HepG2 (cell line): ENCODE results near the gene SOX8. TPM values are rescaled to one million over a fixed set of nuclear protein-coding genes. Genes with fewer than 3 reads are reported as not detected.

ENCODE experiments used
- ATAC-seq: fragments of 200-7000 bp; cut with Tn5 transposase; 3 replicates; pipeline ENCODE4 v1.9.1; 2020; ENCODE audit warnings: mild to moderate bottlenecking, moderate library complexity
- BruUV-seq: library from RNA; stranded (reverse); fragments of 400-500 nt; replicated peaks from 2 replicates; lab custom pipeline; 2021; lab: Mats Ljungman, UMichigan
- CTCF ChIA-PET: fragments of 300-600 bp; formaldehyde crosslinking; extraction: SDS; loops from one replicate; lab custom pipeline; 2021; ENCODE audit warnings: low total read pairs, inconsistent platforms, low intra/inter-chr PET ratio; lab: Yijun Ruan, JAX
- POLR2A ChIA-PET: fragments of 350-600 bp; sonication (Branson Sonifier 250); formaldehyde crosslinking; loops from one replicate; lab custom pipeline; 2020; ENCODE audit warnings: antibody characterized with exemption, inconsistent platforms; lab: Yijun Ruan, JAX
- DNase-seq: peaks from one replicate; pipeline ENCODE4 v3.0.0-alpha.2; 2015; ENCODE audit warnings: low spot score
- FAIRE-seq: peaks from 3 replicates; lab custom pipeline; 2011; peaks lifted over from hg19 to GRCh38; lab: Jason Lieb, UNC
- H2AFZ ChIP-seq: one replicate; pipeline ENCODE4 v1.6.1; 2011; ENCODE audit warnings: low read length, inconsistent platforms
- H3K27ac ChIP-seq: fragments of 300-600 bp; 3 replicates; pipeline ENCODE4 v1.8.0; 2011; ENCODE audit warnings: mixed run types, mild to moderate bottlenecking, mixed read lengths, low read length, inconsistent platforms; ENCODE audit not compliant: insufficient read depth; ENCODE audit errors: extremely low read length
- H3K27me3 ChIP-seq, 2 experiments: fragments of 200-600 bp in 1 of 2; 2 replicates in 1 of 2; 3 replicates in 1 of 2; pipeline versions ENCODE4 v1.6.0 to v1.8.0; 2011; ENCODE audit warnings: low read length in 2 of 2, mild to moderate bottlenecking in 2 of 2, moderate library complexity in 2 of 2, inconsistent platforms in 1 of 2; ENCODE audit not compliant: insufficient read depth in 2 of 2, control insufficient read depth in 1 of 2
- H3K36me3 ChIP-seq, 2 experiments: fragments of 200-600 bp in 1 of 2; replicated peaks in 1 of 2; 2 replicates in 1 of 2; 3 replicates in 1 of 2; pipeline versions ENCODE4 v1.5.1 to v1.8.0; 2011; ENCODE audit warnings: low read length in 2 of 2, inconsistent platforms in 1 of 2; ENCODE audit not compliant: insufficient read depth in 2 of 2, control insufficient read depth in 1 of 2
- H3K4me1 ChIP-seq: 2 replicates; pipeline ENCODE4 v1.5.1; 2012; ENCODE audit warnings: low read length, inconsistent platforms; ENCODE audit not compliant: insufficient read depth
- H3K4me2 ChIP-seq: 2 replicates; pipeline ENCODE4 v1.6.0; 2011; ENCODE audit warnings: low read depth, low read length, inconsistent platforms
- H3K4me3 ChIP-seq, 3 experiments: fragments of 200-600 bp in 1 of 3; sonication (generic), shearing (Covaris generic) in 1 of 3; replicated peaks in 1 of 3; 2 replicates each; pipeline ENCODE4 v1.5.1; 2011 to 2016; ENCODE audit warnings: low read length in 3 of 3, inconsistent platforms in 2 of 3, low read depth in 2 of 3, mild to moderate bottlenecking in 2 of 3, control low read depth in 1 of 3, mixed read lengths in 1 of 3; ENCODE audit not compliant: insufficient read depth in 1 of 3
- H3K79me2 ChIP-seq: one replicate; pipeline ENCODE4 v1.6.1; 2011; ENCODE audit warnings: low read length, inconsistent platforms; ENCODE audit not compliant: insufficient read depth
- H3K9ac ChIP-seq: 2 replicates; pipeline ENCODE4 v1.6.0; 2011; ENCODE audit warnings: mild to moderate bottlenecking, low read depth, low read length, inconsistent platforms; ENCODE audit not compliant: insufficient read depth
- H3K9me3 ChIP-seq: 2 replicates; pipeline ENCODE4 v1.5.1; 2012; ENCODE audit warnings: mild to moderate bottlenecking, low read length
- H4K20me1 ChIP-seq: 2 replicates; pipeline ENCODE4 v1.6.0; 2011; ENCODE audit warnings: inconsistent platforms, mild to moderate bottlenecking, low read length, moderate library complexity; ENCODE audit not compliant: insufficient read depth
- ETS1 ChIP-seq: sonication (generic); formaldehyde crosslinking; IDR thresholded peaks from 2 replicates; pipeline ENCODE4 v1.4.0; 2020; ENCODE audit warnings: missing genetic modification reagents
- EZH2 ChIP-seq: conservative IDR thresholded peaks from 2 replicates; pipeline ENCODE4 v1.6.1; 2012; ENCODE audit warnings: mild to moderate bottlenecking, low read depth, low read length, moderate library complexity
- KMT2B ChIP-seq: IDR thresholded peaks from 2 replicates; pipeline ENCODE4 v1.6.1; 2016; ENCODE audit warnings: missing genetic modification reagents, missing compliant biosample characterization
- ZNF234 ChIP-seq: sonication (generic); formaldehyde crosslinking; conservative IDR thresholded peaks from 2 replicates; pipeline ENCODE4 v1.5.1; 2020; ENCODE audit warnings: mild to moderate bottlenecking, missing genetic modification reagents
- ZNF292 ChIP-seq: sonication (generic); formaldehyde crosslinking; IDR thresholded peaks from 2 replicates; pipeline ENCODE4 v1.8.1; 2022; ENCODE audit warnings: mild to moderate bottlenecking, low read depth, missing genetic modification reagents, borderline replicate concordance
- ZNF619 ChIP-seq: sonication (generic); formaldehyde crosslinking; IDR thresholded peaks from 2 replicates; pipeline ENCODE4 v1.4.0; 2020; ENCODE audit warnings: mild to moderate bottlenecking, missing genetic modification reagents
- WGBS: methylation state at CpG from one replicate; pipeline ENCODE4 v1.1.6; 2017; ENCODE audit warnings: low lambda C conversion rate; 5-methylcytosine and 5-hydroxymethylcytosine counted together
- in situ Hi-C: cut with HindIII; loops from 2 replicates; pipeline ENCODE4 v1.10.0; 2017; ENCODE audit warnings: low pct_unique_long_range_greater_than_20kb; ENCODE audit not compliant: extremely low pct_ligation_motif_present
- intact Hi-C: fragments of 100-400 bp; cut with micrococcal nuclease; formaldehyde crosslinking; loops from one replicate; pipeline ENCODE4 v1.10.0; 2022; ENCODE audit not compliant: unreplicated experiment
- polyA plus RNA-seq, 8 experiments: library from polyadenylated mRNA; depleted of rRNA in 3 of 8; stranded (reverse) in 7 of 8; unstranded in 1 of 8; fragments of >200 nt; fragmentation: Illumina TruSeq in 4 of 8; extraction: Trizol in 4 of 8; gene quantifications; 2 replicates each; pipeline versions ENCODE4 v1.2.1 to v1.2.3, GENCODE V29; 2011 to 2016; ENCODE audit warnings: low read depth in 4 of 8, missing spikeins in 1 of 8, mixed read lengths in 1 of 8; ENCODE audit not compliant: insufficient read depth in 1 of 8
- total RNA-seq, 5 experiments: library from RNA; depleted of rRNA; stranded (reverse); fragments of >200 nt; fragmentation: Illumina TruSeq; extraction: Trizol; gene quantifications; 2 replicates each; pipeline ENCODE4 v1.2.3, GENCODE V29; 2016; ENCODE audit warnings: low read depth in 1 of 5

Gene SOX8
- total and polyA plus RNA-seq, 2 of the 13 experiments (the other 11 are each of a cell fraction or from before 2014, with no cell fraction given), result 0.20 to 0.28 TPM

DNA sequence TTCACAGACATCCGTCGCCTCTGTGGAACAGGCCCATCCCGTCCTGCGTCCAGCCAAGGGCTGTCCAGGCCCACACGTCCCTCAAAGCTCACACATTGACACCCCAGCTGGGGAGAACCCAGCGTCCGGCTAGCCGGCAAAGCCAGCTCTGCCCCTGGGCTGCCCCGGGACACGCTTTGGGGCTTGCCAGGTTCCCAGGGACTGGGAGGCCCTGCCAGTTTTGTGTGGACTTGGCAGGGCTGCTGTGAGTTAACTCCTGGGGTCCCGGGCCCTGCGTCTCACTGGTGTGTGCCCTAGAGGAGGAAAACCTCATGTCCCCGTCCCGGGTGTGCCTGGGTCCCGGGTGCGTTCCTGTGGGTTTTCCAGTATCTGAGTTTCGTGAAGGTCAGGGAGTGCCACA is 6.3 kb downstream of the SOX8 start:
- H4K20me1 ChIP-seq, result no peaks in the 10 kb centered on the region
- in situ Hi-C loops, result no loop called here
- ATAC-seq (no peak), DNase-seq (no peak), FAIRE-seq (no peak)
- H3K27me3 ChIP-seq, result peaks cover 19 to 92% of the 10 kb centered on the region in 2 experiments
- no peaks in the 10 kb centered on the region for H3K9me3 ChIP-seq
- no TSS peak for BruUV-seq
- H3K4me3 ChIP-seq, result no peak overlapping the region
- intact Hi-C loops, result no loop called here
- H3K79me2 ChIP-seq, result no peaks in the 10 kb centered on the region
- no peaks in the 10 kb centered on the region for H3K36me3 ChIP-seq
- H3K4me1 ChIP-seq, result no peaks in the 10 kb centered on the region
- H3K9ac ChIP-seq, result no peak overlapping the region
- no peak overlapping the region for H3K27ac ChIP-seq
- H3K4me2 ChIP-seq, result no peak overlapping the region
- CTCF ChIA-PET, result no interaction called here
- no peak overlapping the region for H2AFZ ChIP-seq
- WGBS, result 30% methylated on average over 7 of the region's 17 CpGs
- no peak for TF ChIP-seq ZNF619 (CRISPR knock-in tag)
- 0 out of 2 replicates have a peak, but pooled peaks have one; percentile 24 for TF ChIP-seq EZH2
- no peak for TF ChIP-seq KMT2B
- no peak for TF ChIP-seq ETS1 (CRISPR knock-in tag)
- TF ChIP-seq ZNF234 (CRISPR knock-in tag), result no peak
- POLR2A ChIA-PET, result no interaction called here

GRCh38 chr16:988471-989353 is 7.1 kb downstream of the SOX8 start:
- no peak overlapping the region for H3K4me2 ChIP-seq

More at GRCh38 chr16:988471-989353, 7.1 kb downstream of the SOX8 start:
- ATAC-seq, result no peak
- Histone ChIP-seq H3K4me3 (no peak overlapping the region), H3K27ac (no peak overlapping the region), H3K36me3 (no peaks in the 10 kb centered on the region), H4K20me1 (no peaks in the 10 kb centered on the region), H2AFZ (no peak overlapping the region), H3K4me1 (no peaks in the 10 kb centered on the region), H3K9me3 (no peaks in the 10 kb centered on the region), H3K79me2 (no peaks in the 10 kb centered on the region), H3K27me3 (peaks cover 16 to 84% of the 10 kb centered on the region in 2 experiments), H3K9ac (no peak overlapping the region)
- no peak for FAIRE-seq
- intact Hi-C loops, result no loop called here
- DNase-seq, result no peak
- BruUV-seq, result no TSS peak
- WGBS, result 29% methylated on average over 10 of the region's 35 CpGs
- ChIA-PET POLR2A (no interaction called here), CTCF (no interaction called here)
- in situ Hi-C loops, result no loop called here
- TF ChIP-seq EZH2 (0 out of 2 replicates have a peak, but pooled peaks have one; percentile 13), ZNF292 (CRISPR knock-in tag) (no peak)
